ENCODE results near the gene LEMD3.
A peak's percentile ranks its signal among the peaks of the same experiment; 100 is the strongest.

LEMD3 gene

GRCh38 chr12:65169320-65170208 lies at the start of gene LEMD3:
LEMD3 (plus strand) TSS chr12:65169583; CDS start chr12:65169597, 14 bp downstream.
- DNase-seq (ENCODE audit: low read depth), result peak; percentile 76
- in situ Hi-C loops (cut with HindIII; ENCODE audit: low sequenced_read_pairs), result no loop called here
- no peak for TF ChIP-seq CTCF (IDR thresholded peaks at IDR 0.05; ENCODE audit: low read depth, low read length, missing control alignments)
- peak within 1 kb of the TSS; percentile 87 for H3K4me3 ChIP-seq (ENCODE audit: low read depth, low read length)

- DNase-seq (ENCODE audit: low read depth), result no peak
- in situ Hi-C loops (cut with HindIII; ENCODE audit: low sequenced_read_pairs), result no loop called here
- peak within 1 kb of the TSS; percentile 28 for H3K4me3 ChIP-seq (ENCODE audit: low read depth, low read length)
- TF ChIP-seq CTCF (IDR thresholded peaks at IDR 0.05; ENCODE audit: low read depth, low read length, missing control alignments), result peak; percentile 38
Measured at GRCh38 chr12:65121049-65121955, 48.1 kb upstream of the LEMD3 start, which contains the start of gene WIF1. WIF1 (minus strand) TSS chr12:65121305; CDS start chr12:65121191, 114 bp downstream.

- in situ Hi-C loops (cut with HindIII; ENCODE audit: low sequenced_read_pairs), result no loop called here
- DNase-seq (ENCODE audit: low read depth), result no peak
- no peak for TF ChIP-seq CTCF (IDR thresholded peaks at IDR 0.05; ENCODE audit: low read depth, low read length, missing control alignments)
- no peak overlapping the region for H3K4me3 ChIP-seq (ENCODE audit: low read depth, low read length)
Measured at GRCh38 chr12:65121956-65122469, 47.4 kb upstream of the LEMD3 start.

GRCh38 chr12:65122703-65123102 lies 46.7 kb upstream of the LEMD3 start:
- in situ Hi-C loops (cut with HindIII; ENCODE audit: low sequenced_read_pairs), result no loop called here
- no peak for TF ChIP-seq CTCF (IDR thresholded peaks at IDR 0.05; ENCODE audit: low read depth, low read length, missing control alignments)
- DNase-seq (ENCODE audit: low read depth), result no peak
- no peak overlapping the region for H3K4me3 ChIP-seq (ENCODE audit: low read depth, low read length)

DNA sequence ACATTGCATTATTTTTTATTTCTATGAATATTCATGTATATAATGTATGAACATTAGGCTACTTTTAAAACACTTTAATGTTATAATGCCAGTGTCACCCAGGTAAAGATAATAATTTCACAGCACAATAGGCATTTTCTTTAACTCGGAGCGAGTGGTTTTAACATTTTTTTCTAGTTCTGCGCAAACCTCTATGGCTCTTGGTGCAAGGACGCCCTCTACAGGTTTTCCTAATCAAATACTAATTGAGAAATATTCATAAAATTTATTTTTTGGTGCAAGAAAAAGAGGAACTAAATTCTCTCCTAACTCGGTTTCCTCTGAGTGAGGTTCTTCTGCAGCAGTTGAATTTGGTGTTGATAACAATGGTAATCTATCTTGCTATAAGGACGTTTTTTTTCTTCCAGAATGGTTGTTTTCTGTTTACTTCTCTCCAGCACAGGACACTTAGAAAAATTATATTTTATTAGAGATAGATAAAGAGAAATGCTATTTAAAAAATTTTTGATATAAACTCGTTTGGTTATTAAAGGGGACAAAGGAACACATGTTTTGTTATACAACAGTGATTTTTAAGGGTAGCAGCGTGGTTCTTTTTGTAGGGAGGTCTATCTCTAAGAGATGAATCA lies 45.8 kb upstream of the LEMD3 start:
- peak; percentile 12 for DNase-seq (ENCODE audit: low read depth)
- in situ Hi-C loops (cut with HindIII; ENCODE audit: low sequenced_read_pairs), result no loop called here
- peak; percentile 70 for TF ChIP-seq CTCF (IDR thresholded peaks at IDR 0.05; ENCODE audit: low read depth, low read length, missing control alignments)
- no peak overlapping the region for H3K4me3 ChIP-seq (ENCODE audit: low read depth, low read length)

GRCh38 chr12:65125247-65125646 lies 44.1 kb upstream of the LEMD3 start:
- H3K4me3 ChIP-seq (ENCODE audit: low read depth, low read length), result no peak overlapping the region
- in situ Hi-C loops (cut with HindIII; ENCODE audit: low sequenced_read_pairs), result no loop called here
- DNase-seq (ENCODE audit: low read depth), result no peak
- TF ChIP-seq CTCF (IDR thresholded peaks at IDR 0.05; ENCODE audit: low read depth, low read length, missing control alignments), result no peak
